ENCODE measurements around the gene TIGD1. TPM values are rescaled to one million over a fixed set of nuclear protein-coding genes. Genes with fewer than 3 reads are reported as not detected.

Gene TIGD1
- total and polyA plus RNA-seq, 2 experiments from 2014 or later, result 7.6 to 9.3 TPM

DNA sequence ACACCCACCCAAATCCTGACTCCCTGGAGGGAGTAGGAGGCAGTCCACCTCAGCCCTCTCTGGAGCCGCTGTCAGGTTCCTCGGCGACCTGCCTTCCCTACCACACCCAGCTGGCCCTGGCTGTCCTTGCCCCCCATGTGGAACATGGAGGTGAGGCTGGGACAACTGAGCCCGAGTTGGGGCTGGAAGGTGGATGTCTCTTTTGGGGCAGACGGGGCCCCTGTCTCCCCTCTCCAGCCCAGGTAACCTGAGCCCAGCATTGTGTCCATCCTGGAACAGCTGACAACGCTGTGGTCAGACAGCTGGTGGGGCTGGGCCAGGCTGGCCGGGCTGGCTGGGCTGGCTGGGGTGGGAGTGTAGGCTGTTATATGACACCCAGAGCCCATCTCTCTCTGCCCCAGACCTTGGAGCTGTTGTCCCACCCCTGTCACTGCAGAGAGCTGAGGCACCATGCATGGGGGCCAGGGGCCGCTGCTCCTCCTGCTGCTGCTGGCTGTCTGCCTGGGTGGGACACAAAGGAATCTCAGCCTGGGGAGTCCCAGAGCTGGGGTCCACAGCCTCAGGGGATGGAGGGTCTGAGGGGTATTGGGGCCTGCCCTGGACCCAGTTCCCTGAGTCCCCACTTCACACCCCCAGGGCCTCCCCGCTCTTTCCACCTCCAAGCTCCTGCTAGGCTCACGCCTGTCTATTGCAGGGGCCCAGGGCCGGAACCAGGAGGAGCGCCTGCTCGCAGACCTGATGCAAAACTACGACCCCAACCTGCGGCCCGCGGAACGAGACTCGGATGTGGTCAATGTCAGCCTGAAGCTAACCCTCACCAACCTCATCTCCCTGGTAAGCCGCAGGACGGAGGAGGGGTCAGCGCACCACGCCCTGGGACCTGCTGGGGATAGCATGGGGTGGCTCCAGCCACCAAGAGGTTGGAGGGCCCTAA lies 10.8 kb downstream of the TIGD1 start, which contains the start of gene CHRNG:
TSS of gene CHRNG (plus strand) at position 395 of the 934 bp plus-strand sequence. CDS start at position 451, 56 bp downstream.
- Histone ChIP-seq H3K9me2 (ENCODE audit: insufficient read depth) (no peaks in the 10 kb centered on the region), H3F3A (replicated peaks; ENCODE audit: low read depth) (no peaks in the 10 kb centered on the region), H4K20me1 (replicated peaks; ENCODE audit: insufficient read depth) (no peaks in the 10 kb centered on the region), H3K4me2 (peak within 1 kb of the TSS; percentile 51; the same call in 1 of the 2 replicates), H3K4me3 (no peak within 1 kb of the TSS), H3K27ac (ENCODE audit: low read depth) (no peak within 1 kb of the TSS), H2AFZ (no peak within 1 kb of the TSS), H3K27me3 (ENCODE audit: insufficient read depth) (no peaks in the 10 kb centered on the region), H3K4me1 (ENCODE audit: insufficient read depth) (peaks cover 4% of the 10 kb centered on the region; the same call in 1 of the 2 replicates), H3K79me2 (replicated peaks; ENCODE audit: insufficient read depth) (no peaks in the 10 kb centered on the region), H3K36me3 (ENCODE audit: insufficient read depth) (no peaks in the 10 kb centered on the region)
- Mint-ChIP-seq H3K27me3 (ENCODE audit: insufficient read depth, low read depth, poor library complexity) (peaks cover 11% of the 10 kb centered on the region), H3K4me1 (peaks cover 25% of the 10 kb centered on the region), H3K27ac (no peak within 1 kb of the TSS), H3K4me3 (no peak within 1 kb of the TSS), H3K36me3 (ENCODE audit: low read depth) (peaks cover 4% of the 10 kb centered on the region; the same call in 2 of the 3 replicates), H3K9me3 (peaks cover 8% of the 10 kb centered on the region; the same call in 2 of the 3 replicates)
- ATAC-seq (peak; percentile 60), DNase-seq (ENCODE audit: low spot score) (no peak)
- no peak for TF ChIP-seq EZH2 (IDR thresholded peaks at IDR 0.05; ENCODE audit: low read depth, unreplicated experiment)
- no peak for TF ChIP-seq NANOG (IDR thresholded peaks at IDR 0.05; ENCODE audit: borderline replicate concordance)
- no peak for TF ChIP-seq CREB1 (CRISPR knock-in tag; IDR thresholded peaks at IDR 0.05; ENCODE audit: low read depth)
- TF ChIP-seq, protein P1, sequence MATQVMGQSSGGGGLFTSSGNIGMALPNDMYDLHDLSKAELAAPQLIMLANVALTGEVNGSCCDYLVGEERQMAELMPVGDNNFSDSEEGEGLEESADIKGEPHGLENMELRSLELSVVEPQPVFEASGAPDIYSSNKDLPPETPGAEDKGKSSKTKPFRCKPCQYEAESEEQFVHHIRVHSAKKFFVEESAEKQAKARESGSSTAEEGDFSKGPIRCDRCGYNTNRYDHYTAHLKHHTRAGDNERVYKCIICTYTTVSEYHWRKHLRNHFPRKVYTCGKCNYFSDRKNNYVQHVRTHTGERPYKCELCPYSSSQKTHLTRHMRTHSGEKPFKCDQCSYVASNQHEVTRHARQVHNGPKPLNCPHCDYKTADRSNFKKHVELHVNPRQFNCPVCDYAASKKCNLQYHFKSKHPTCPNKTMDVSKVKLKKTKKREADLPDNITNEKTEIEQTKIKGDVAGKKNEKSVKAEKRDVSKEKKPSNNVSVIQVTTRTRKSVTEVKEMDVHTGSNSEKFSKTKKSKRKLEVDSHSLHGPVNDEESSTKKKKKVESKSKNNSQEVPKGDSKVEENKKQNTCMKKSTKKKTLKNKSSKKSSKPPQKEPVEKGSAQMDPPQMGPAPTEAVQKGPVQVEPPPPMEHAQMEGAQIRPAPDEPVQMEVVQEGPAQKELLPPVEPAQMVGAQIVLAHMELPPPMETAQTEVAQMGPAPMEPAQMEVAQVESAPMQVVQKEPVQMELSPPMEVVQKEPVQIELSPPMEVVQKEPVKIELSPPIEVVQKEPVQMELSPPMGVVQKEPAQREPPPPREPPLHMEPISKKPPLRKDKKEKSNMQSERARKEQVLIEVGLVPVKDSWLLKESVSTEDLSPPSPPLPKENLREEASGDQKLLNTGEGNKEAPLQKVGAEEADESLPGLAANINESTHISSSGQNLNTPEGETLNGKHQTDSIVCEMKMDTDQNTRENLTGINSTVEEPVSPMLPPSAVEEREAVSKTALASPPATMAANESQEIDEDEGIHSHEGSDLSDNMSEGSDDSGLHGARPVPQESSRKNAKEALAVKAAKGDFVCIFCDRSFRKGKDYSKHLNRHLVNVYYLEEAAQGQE (IDR thresholded peaks at IDR 0.05; ENCODE audit: unreplicated experiment), result no peak
- no peak for TF ChIP-seq POLR2AphosphoS5 (IDR thresholded peaks at IDR 0.05; ENCODE audit: low read depth)
- TF ChIP-seq JUNB (IDR thresholded peaks at IDR 0.05; ENCODE audit: unreplicated experiment), result no peak
- TF ChIP-seq ETS1 (IDR thresholded peaks at IDR 0.05), result no peak
- TF ChIP-seq ZNF114 (CRISPR knock-in tag; IDR thresholded peaks at IDR 0.05), result no peak
- TF ChIP-seq EZH2phosphoT487 (IDR thresholded peaks at IDR 0.05; ENCODE audit: unreplicated experiment), result no peak
- TF ChIP-seq ZNF462 (CRISPR knock-in tag; IDR thresholded peaks at IDR 0.05), result no peak
- TF ChIP-seq STAT1 (IDR thresholded peaks at IDR 0.05; ENCODE audit: unreplicated experiment), result no peak
- TF ChIP-seq, protein P2, sequence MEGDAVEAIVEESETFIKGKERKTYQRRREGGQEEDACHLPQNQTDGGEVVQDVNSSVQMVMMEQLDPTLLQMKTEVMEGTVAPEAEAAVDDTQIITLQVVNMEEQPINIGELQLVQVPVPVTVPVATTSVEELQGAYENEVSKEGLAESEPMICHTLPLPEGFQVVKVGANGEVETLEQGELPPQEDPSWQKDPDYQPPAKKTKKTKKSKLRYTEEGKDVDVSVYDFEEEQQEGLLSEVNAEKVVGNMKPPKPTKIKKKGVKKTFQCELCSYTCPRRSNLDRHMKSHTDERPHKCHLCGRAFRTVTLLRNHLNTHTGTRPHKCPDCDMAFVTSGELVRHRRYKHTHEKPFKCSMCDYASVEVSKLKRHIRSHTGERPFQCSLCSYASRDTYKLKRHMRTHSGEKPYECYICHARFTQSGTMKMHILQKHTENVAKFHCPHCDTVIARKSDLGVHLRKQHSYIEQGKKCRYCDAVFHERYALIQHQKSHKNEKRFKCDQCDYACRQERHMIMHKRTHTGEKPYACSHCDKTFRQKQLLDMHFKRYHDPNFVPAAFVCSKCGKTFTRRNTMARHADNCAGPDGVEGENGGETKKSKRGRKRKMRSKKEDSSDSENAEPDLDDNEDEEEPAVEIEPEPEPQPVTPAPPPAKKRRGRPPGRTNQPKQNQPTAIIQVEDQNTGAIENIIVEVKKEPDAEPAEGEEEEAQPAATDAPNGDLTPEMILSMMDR (conservative IDR thresholded peaks at IDR 0.05; ENCODE audit: low read depth in 2 of 2), result no peak
- no peak for TF ChIP-seq ZNF331 (CRISPR knock-in tag; IDR thresholded peaks at IDR 0.05; ENCODE audit: low read depth)

Measured in GM23338 (cell line).